Mucosa of stomach (tissue), 1 donor: Measurements from ENCODE around the gene SLC7A4.

ENCODE experiments used
- H3K27me3 ChIP-seq: one replicate; pipeline ENCODE4 v1.7.0; 2013; ENCODE audit warnings: mild to moderate bottlenecking, low read length; ENCODE audit not compliant: control insufficient read depth, insufficient read depth
- H3K36me3 ChIP-seq: one replicate; pipeline ENCODE4 v1.7.0; 2013; ENCODE audit warnings: low read length; ENCODE audit not compliant: control insufficient read depth, insufficient read depth
- H3K4me1 ChIP-seq: one replicate; pipeline ENCODE4 v1.7.0; 2013; ENCODE audit warnings: mild to moderate bottlenecking, low read length; ENCODE audit not compliant: control insufficient read depth, insufficient read depth
- H3K4me3 ChIP-seq: one replicate; pipeline ENCODE4 v1.7.0; 2013; ENCODE audit warnings: low read length
- H3K9ac ChIP-seq: one replicate; pipeline ENCODE4 v1.7.0; 2013; ENCODE audit warnings: mild to moderate bottlenecking, low read length, moderate library complexity
- H3K9me3 ChIP-seq: one replicate; pipeline ENCODE4 v1.7.0; 2013; ENCODE audit warnings: mild to moderate bottlenecking, low read length, moderate library complexity; ENCODE audit not compliant: control insufficient read depth
- donor health status: Pancreatic carcinoma.

SLC7A4 gene

GRCh38 chr22:20995329-20996030, 36.9 kb downstream of the SLC7A4 start:
- H3K4me3 ChIP-seq, result no peak overlapping the region
- no peak overlapping the region for H3K9ac ChIP-seq
- H3K27me3 ChIP-seq, result no peaks in the 10 kb centered on the region
- peaks cover 10% of the 10 kb centered on the region for H3K4me1 ChIP-seq
- peaks cover 36% of the 10 kb centered on the region for H3K36me3 ChIP-seq
- H3K9me3 ChIP-seq, result no peaks in the 10 kb centered on the region

GRCh38 chr22:20994902-20995241, 37.5 kb downstream of the SLC7A4 start:
- peaks cover 36% of the 10 kb centered on the region for H3K36me3 ChIP-seq
- H3K27me3 ChIP-seq, result no peaks in the 10 kb centered on the region
- no peak overlapping the region for H3K4me3 ChIP-seq
- no peak overlapping the region for H3K9ac ChIP-seq
- peaks cover 4% of the 10 kb centered on the region for H3K4me1 ChIP-seq
- no peaks in the 10 kb centered on the region for H3K9me3 ChIP-seq

DNA sequence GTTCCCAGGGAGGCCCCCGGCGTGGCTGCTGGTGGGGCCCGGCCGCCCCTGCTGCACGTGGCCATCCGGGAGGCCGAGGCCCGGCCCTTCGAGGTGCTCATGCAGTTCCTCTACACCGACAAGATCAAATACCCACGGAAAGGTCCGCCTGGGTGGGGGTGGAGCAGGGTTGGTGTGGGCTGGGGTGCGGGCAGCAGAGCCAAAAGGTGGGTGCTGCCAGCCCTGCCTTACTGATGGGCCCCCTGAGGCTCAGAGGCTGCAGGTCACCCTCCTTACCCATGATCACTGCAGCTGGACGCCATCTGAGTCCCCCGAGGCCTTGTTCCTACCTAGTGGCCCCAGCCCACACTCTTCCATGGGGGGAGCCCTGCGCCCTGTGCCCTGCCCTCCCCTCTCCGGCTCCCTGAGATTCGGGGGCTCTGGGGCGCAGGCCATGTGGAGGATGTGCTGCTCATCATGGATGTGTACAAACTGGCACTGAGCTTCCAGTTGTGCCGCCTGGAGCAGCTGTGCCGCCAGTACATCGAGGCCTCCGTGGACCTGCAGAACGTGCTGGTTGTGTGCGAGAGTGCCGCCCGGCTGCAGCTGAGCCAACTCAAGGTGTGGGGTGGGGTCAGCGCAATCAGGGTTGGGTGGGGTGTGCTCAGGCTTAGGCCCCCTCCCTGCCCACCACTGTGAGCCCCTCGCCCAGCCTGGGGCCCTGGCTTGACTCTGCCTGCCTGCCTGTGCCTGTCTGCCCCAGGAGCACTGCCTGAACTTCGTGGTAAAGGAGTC, 38.0 kb downstream of the SLC7A4 start:
- no peaks in the 10 kb centered on the region for H3K9me3 ChIP-seq
- H3K9ac ChIP-seq, result no peak overlapping the region
- H3K36me3 ChIP-seq, result peaks cover 31% of the 10 kb centered on the region
- no peaks in the 10 kb centered on the region for H3K4me1 ChIP-seq
- no peak overlapping the region for H3K4me3 ChIP-seq
- H3K27me3 ChIP-seq, result no peaks in the 10 kb centered on the region

DNA sequence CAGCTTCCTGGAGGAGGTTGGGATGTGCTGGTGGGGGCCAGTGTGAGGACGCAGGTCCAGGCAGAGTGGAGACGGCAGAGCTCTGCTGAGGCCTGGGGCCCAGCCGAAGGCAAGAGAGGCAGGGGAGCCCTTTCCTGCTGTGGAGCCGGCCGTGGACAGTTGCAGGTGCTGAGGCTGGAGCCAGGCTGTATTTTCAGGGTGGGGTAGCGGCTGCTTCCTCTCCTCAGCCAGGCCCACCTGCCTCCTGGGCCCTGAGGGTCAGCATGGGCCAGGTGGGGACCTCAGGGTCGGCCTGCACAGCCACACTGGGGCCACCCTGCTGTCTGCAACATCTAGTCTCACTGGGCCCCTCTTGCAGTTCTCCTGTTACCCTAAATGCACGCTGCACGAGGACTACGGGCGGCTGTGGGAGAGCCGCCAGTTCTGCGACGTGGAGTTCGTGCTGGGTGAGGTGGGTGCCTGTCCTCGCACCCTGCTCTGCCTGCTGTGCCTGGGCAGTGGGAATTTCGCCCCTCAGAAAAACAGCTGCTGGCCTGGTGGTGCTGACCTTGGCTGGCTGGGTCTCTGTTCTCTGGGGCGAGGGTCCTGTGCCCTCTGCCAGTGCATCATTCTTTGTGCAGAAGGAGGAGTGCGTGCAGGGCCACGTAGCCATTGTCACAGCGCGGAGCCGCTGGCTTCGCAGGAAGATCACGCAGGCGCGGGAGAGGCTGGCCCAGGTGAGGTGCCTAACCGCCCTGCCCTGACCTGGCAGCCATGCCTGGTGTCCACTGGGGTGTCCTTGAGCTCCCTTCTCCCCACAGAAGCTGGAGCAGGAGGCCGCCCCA, 38.8 kb downstream of the SLC7A4 start:
- H3K9me3 ChIP-seq, result no peaks in the 10 kb centered on the region
- no peaks in the 10 kb centered on the region for H3K27me3 ChIP-seq
- peaks cover 29% of the 10 kb centered on the region for H3K36me3 ChIP-seq
- no peak overlapping the region for H3K4me3 ChIP-seq
- H3K9ac ChIP-seq, result no peak overlapping the region
- H3K4me1 ChIP-seq, result no peaks in the 10 kb centered on the region

GRCh38 chr22:20992456-20993303, 39.7 kb downstream of the SLC7A4 start:
- no peaks in the 10 kb centered on the region for H3K9me3 ChIP-seq
- H3K36me3 ChIP-seq, result peaks cover 26% of the 10 kb centered on the region
- H3K4me1 ChIP-seq, result no peaks in the 10 kb centered on the region
- H3K4me3 ChIP-seq, result no peak overlapping the region
- H3K27me3 ChIP-seq, result no peaks in the 10 kb centered on the region
- H3K9ac ChIP-seq, result no peak overlapping the region

GRCh38 chr22:20992056-20992442, 40.3 kb downstream of the SLC7A4 start:
- no peak overlapping the region for H3K9ac ChIP-seq
- no peaks in the 10 kb centered on the region for H3K27me3 ChIP-seq
- no peak overlapping the region for H3K4me3 ChIP-seq
- H3K36me3 ChIP-seq, result peaks cover 22% of the 10 kb centered on the region
- H3K4me1 ChIP-seq, result no peaks in the 10 kb centered on the region
- no peaks in the 10 kb centered on the region for H3K9me3 ChIP-seq

- no peak overlapping the region for H3K9ac ChIP-seq
- no peak overlapping the region for H3K4me3 ChIP-seq
- H3K36me3 ChIP-seq, result peaks cover 17% of the 10 kb centered on the region
- no peaks in the 10 kb centered on the region for H3K9me3 ChIP-seq
- no peaks in the 10 kb centered on the region for H3K27me3 ChIP-seq
- no peaks in the 10 kb centered on the region for H3K4me1 ChIP-seq
Measured at GRCh38 chr22:20991252-20992055, 40.9 kb downstream of the SLC7A4 start.

DNA sequence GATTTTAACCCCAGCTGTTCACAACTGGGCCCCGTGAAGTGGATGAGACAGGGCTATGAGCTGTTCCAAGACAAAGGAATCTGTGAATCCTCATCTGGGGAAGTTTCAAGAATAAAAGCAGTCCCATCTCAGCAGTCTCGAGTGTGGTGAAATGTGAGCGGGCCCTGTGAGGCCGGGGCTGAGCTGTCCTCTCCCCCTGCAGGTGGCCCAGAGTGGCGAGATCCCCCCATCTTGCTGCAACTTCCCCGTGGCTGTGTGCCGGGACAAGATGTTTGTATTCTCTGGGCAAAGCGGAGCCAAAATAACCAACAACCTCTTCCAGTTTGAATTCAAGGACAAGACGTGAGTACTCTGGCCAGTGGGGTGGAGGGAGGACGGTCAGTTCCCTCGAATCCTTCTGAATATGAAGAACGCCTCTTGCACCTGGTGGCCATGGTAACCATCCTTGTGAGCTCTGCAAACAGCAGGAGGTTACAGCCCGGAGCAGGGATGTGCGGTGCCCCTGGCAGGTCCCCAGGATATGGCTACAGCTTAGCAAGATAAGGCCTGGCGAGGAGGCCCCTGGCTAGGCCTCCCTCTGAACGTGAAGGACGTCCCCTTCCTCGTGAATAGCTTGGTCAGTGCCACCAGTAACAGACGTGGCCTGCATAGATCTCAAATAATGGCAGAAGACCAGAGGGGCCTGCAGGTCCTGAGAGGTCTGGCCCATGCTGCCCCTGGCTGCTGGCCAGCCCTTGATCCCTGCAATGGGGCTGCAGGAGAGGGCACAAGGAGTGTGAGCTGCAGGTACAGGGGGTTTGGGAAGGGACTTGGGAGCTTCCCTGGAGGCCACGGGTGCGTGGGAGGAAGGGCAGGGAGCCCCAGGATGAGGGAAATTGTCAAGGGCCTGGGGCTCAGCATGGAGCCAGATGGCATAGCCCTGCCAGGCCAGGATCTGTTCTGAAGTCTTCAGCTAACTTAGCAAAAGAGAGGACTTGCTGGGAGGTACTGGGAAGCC, 41.9 kb downstream of the SLC7A4 start:
- Histone ChIP-seq H3K4me1 (no peaks in the 10 kb centered on the region), H3K9me3 (no peaks in the 10 kb centered on the region), H3K27me3 (no peaks in the 10 kb centered on the region), H3K9ac (no peak overlapping the region), H3K4me3 (no peak overlapping the region), H3K36me3 (peaks cover 17% of the 10 kb centered on the region)

- no peak overlapping the region for H3K9ac ChIP-seq
- H3K36me3 ChIP-seq, result peaks cover 17% of the 10 kb centered on the region
- H3K27me3 ChIP-seq, result no peaks in the 10 kb centered on the region
- no peaks in the 10 kb centered on the region for H3K4me1 ChIP-seq
- no peak overlapping the region for H3K4me3 ChIP-seq
- H3K9me3 ChIP-seq, result no peaks in the 10 kb centered on the region
Measured at GRCh38 chr22:20989323-20990138, 42.8 kb downstream of the SLC7A4 start.
